HG02840 (cell line): ENCODE results near the gene AMPD3.
A peak's percentile ranks its signal among the peaks of the same experiment; 100 is the strongest.

Source experiments
- ATAC-seq: cut with Tn5 transposase; IDR thresholded peaks from one replicate; pipeline ENCODE4 v1.9.1; 2021; ENCODE audit warnings: mild to moderate bottlenecking, moderate library complexity, moderate number of reproducible peaks; ENCODE audit not compliant: unreplicated experiment, low FRiP score

AMPD3 gene

DNA sequence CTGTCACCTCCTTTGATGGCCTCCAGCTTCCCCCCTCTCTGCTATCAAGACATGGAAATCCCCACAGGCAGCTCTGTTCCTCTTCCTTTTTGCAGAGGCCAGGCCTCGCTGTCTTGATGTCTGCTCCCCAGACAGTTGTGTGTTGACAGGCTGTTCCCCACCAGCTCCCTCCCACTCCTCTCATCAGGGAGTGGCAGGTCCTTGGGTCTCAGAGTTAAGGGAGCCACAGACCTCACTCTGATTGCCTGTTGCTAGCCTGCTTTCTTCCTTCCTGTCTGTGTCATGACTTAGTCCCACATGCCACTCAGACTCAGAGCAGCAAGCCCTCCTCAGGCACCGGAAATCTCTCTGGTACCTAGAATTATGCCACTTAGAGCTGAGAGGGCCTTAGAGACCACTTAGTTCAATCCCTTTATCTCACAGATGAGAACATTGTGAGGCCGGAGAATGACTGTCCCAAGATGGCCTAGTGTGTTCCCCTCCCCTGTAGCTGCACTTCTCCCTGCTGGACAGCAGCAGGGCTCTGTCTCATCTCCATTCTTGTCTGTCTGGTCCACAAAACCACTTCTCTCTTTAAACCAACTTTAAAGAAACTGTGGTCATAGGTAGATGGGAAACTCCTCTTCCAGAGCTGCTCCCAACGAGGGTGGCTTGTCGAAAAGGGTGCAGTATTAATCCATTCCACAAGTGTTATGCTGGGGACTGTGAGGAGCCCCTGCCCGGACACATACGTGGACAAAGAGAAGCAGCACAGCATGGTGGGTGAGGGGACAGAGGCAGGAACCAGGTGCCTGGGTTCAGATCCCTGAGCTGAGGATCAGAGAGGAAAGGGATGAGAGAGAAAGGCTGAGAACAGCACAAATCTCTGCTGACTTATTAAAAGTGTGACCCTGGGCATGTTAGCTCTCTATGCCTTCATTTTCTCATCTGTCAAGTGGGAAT lies 4.2 kb downstream of the AMPD3 start:
- peak; percentile 52 for ATAC-seq

GRCh38 chr11:10460611-10461275 lies 5.7 kb downstream of the AMPD3 start:
- no peak for ATAC-seq

DNA sequence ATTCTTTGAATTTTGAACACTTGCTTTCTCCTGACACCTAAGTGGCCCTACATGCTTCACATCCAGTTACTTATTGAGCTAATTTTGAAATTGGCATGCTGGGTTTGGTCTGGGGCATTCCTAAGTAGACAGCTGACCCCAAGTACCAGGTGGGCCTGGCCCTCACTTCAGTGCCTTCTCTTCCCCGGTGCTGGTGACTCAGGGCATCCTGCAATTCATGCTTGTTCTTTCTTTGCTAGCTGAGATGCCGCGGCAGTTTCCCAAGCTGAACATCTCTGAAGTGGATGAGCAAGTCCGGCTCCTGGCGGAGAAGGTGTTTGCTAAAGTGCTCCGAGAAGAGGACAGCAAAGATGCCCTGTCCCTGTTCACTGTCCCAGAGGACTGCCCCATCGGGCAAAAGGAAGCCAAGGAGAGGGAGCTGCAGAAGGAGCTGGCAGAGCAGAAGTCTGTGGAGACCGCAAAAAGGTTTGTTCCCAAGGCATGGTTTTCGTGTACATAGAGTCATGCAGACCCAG lies 6.3 kb downstream of the AMPD3 start:
- no peak for ATAC-seq

GRCh38 chr11:10462746-10463300 lies 7.8 kb downstream of the AMPD3 start:
- ATAC-seq = no peak

DNA sequence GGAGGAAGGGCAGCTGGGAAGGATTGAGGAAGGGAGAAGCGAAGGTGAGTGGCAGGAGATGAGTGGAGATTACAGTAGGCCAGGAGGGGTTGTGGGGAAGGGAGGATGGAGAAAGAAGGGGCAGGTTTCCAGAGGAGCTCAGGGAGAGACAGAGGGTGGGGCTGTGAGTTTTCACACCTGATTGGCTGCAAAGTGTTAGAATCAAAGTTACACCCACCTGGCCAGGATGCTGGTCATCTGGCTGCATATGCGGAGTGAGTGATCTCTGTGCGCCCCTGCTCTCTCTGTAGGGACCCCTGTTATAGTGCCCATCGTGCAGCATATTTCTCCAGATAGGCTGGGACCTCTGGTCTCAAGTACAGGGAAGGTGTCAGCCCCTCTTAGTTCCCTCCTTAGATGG lies 18.3 kb downstream of the AMPD3 start:
- ATAC-seq = no peak

DNA sequence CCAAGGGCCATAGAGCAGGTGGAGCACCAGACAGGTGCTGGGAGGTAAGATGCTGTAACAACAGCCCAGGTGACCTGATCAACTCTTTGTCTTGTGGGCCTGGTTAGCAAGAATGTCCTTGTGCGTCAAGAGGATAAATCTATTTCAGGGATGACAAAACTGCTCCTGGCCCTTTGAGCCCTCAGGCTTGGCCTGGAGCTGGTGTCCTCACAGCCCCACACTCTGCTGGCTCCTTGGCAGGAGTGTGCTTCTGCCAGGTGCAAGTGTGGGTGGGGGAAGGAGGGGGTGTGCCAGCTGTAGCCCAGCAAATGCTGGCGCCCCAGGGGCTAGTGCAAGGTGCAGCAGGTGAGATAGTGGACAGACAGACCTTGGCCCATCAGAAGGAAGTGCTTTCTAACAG lies 19.5 kb downstream of the AMPD3 start:
- ATAC-seq = no peak

GRCh38 chr11:10476342-10476741 lies 21.3 kb downstream of the AMPD3 start:
- no peak for ATAC-seq

DNA sequence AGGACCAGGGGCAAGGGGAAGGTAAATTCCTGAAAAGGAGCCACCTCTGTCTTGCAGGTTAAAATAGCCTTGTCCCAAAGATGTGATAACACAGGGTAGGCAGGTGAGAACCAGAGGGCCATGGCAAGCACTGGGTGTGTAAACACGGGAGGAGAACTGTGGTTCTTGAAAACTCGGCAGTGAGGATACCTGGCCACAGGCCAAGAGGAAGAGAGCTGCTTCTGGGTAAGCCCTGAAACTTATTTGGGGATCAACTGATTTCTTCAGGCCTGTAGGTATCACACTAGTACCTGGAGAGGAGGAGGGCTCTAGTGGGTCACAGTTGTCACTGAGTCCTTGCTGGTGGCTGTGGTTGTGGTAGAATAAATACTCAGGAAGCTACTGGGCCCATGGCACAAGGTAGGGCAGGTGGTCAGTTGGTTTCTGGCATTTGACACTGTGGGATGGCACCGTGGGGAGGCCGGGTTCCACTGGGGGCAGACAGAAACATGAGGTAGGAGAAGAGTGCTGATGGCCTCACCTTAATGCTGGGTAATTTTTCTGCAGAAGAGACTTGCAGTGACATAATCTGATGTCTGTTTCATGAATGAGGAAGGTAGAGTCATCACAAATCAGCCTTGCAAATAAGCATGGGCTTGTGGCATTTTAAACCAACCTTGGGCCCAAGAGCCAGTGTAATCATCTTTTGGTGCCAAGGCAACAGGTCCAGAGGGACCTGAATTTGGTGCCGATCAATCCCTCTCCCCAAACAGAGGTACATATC lies 22.0 kb downstream of the AMPD3 start:
- no peak for ATAC-seq

- ATAC-seq = no peak
Observed at GRCh38 chr11:10477690-10478046, 22.6 kb downstream of the AMPD3 start.

DNA sequence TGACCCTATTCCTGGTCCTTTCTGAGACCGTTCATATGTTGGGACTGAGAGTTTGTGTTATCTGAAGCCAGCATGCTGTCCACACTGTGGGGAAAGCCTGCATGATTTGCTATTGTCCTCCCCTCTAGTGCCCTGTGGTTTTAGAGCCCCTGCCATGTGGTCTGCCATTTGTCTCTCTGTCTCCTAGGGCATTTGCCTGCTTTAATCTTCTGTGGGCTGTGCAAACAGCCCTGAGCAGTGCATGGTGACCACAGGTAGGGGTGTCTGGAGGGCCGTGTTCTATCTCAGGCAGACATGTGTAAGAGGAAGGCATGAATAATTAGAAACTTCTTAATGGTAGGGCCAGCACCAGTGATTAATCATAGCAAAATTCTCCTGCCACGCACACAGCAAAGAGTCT lies 23.0 kb downstream of the AMPD3 start:
- no peak for ATAC-seq

- no peak for ATAC-seq
Observed at GRCh38 chr11:10478574-10479550, 23.8 kb downstream of the AMPD3 start.

- ATAC-seq = no peak
Observed at GRCh38 chr11:10480026-10480425, 25.0 kb downstream of the AMPD3 start.

GRCh38 chr11:10480760-10481159 lies 25.7 kb downstream of the AMPD3 start:
- no peak for ATAC-seq

DNA sequence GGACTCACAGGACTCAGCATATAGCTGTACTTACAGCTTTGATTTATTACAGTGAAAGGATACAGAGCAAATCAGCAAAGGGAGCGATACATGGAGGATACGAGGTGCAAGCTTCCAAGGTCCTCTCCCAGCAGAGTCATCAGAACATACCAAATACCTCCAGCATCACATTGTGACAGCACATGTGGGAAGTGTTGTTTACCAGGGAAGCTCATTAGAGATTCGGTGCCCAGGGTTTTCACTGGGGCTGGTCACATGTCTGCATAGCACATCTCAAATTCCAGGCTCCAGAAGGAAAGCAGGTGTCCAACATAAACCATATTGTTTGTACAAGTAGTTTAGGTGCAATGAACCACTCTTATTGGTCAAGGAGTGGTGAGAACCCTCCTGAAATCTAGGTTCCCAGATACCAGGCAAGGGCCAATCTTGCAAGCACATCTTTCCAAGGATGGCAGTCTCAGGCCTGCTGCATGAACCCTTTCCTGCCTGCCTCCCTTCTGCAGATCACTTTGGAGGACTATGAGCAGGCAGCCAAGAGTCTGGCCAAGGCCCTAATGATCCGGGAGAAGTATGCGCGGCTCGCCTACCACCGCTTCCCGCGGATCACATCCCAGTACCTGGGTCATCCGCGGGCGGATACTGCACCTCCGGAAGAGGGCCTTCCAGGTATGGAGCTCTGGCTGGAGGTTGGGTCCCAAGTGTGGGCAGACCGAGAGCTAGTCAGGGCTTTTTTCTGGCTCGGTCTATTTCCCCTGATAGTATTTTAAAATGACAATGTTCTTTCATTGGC lies 26.7 kb downstream of the AMPD3 start:
- ATAC-seq = no peak

DNA sequence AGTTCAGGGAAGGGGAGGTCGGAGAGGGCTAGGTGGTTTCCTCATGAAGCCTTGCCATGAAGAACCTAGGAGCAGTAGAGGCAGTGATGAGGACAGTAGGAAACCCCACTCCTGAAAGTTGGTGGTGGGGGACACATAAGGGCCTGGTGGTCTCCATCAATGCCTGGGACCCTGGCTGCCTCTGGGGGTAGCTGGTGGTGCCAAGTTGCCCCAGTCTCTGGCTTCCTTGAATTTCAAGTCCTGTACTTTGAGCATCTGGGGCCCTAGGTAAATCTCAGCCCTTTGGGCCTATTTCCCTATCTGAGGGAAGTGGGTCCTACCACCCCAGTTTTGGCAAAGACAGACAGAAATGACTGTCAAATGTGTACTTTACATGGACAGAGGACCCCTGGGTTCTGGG lies 28.1 kb downstream of the AMPD3 start:
- ATAC-seq = no peak

DNA sequence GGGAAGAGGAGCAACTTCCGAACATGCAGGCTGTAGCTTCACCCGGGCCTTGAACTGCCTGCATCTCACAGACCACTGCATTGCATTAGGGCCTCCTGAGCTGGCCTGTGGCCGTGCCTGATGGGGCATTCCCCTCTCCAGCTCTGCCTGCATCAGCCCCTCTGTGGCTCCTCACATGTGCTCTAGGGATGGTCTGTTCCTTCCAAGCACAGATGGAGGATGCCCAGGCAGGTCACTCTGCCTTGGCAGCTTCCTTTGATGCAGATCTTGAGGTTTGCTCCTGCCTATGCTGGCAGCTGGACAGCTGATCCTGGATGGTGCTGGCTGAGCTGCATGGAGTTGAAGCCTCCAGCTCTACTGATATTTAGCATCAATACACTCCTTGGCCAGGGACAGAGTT lies 28.5 kb downstream of the AMPD3 start:
- no peak for ATAC-seq

DNA sequence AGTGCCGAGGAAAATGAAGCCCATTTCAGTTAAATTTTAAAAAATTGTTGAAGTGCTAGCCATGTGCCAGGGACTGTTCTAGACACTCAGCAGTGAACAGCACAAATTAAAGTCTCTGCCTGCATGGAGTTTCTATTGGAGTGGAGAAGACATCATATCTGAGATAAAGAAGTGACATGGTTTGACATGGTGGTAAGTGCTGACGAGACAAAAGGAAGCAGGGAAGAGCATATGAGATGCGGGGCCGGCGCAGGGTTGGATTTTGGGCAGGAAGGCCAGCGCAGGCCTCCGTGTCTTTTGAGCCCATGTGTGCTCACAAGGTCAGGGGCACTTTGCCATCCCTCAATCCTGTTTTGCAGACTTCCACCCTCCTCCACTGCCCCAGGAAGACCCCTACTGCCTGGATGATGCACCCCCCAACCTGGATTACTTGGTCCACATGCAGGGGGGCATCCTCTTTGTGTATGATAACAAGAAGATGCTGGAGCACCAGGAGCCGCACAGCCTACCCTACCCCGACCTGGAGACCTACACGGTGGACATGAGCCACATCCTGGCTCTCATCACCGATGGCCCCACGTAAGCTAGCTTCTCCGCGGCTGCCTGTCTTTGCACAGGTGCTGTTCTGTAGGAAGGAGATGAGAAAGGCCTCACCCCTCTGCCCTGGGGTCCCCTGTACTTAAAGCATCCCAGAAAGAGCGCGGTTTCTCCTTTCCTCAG lies 29.6 kb downstream of the AMPD3 start:
- ATAC-seq = no peak

GRCh38 chr11:10485646-10486045 lies 30.6 kb downstream of the AMPD3 start:
- no peak for ATAC-seq
